SU-DHL-6 (cell line): Measurements from ENCODE around the gene TPST1.

Experiments used
- EZH2phosphoT487 ChIP-seq: fragments of 200-600 bp; sonication (generic), shearing (Covaris generic); conservative IDR thresholded peaks from 2 replicates; pipeline ENCODE4 v1.6.1; 2018; ENCODE audit warnings: mild to moderate bottlenecking, antibody characterized with exemption, low read length, moderate library complexity, mixed read lengths
- TF ChIP-seq, protein P1 (sequence below): fragments of 200-600 bp; sonication (generic); IDR thresholded peaks from one replicate; pipeline ENCODE4 v1.5.1; 2017; ENCODE audit warnings: antibody characterized with exemption, mild to moderate bottlenecking, low read length, moderate library complexity; ENCODE audit not compliant: insufficient read depth, poor library complexity, severe bottlenecking

DNA sequence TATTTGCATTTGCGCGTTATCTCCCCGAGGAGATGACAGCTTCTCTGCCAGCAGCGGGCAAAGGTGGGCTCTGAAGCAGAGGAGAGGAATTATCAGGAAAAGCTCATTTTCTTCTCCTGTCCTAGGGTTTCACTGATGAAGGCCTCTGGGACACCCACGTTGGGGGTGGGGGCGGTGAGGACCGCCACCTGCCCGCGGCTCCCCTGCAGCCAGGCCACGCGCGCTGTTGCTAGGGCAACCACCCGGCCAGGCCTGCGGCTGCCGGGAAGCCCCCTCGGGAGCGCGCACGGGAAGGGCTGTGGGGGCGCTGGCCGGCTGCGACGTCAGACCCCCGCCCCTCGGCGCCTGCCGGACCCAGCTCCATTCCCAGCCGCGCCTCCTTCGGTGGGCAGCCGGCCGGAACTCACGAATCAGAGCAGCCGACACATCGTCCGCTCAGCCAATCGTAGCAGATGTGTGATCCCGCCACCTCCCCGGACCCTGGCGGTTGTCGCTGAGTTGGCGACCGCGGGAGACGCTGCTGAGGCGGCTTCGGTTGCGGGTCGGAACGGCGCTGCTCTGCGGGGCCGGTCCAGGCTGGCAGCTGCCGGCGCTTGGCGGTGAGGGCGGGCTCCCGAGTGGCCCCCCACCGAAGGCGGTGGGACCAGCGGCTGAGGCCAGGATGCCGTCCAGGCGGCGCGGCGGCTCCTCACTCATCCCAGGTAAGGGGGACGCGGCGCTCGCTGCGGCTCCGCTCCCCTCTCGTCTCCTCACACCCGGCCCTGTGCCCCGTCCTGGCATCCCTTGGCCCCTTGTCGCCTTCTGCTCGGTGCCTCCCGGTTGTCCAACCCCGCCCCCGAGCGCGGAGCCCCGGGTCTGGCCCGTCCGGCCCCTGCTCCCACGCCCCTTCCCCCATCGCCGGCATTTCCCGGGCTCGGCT lies at the start of gene TPST1:
- TF ChIP-seq, protein P1, sequence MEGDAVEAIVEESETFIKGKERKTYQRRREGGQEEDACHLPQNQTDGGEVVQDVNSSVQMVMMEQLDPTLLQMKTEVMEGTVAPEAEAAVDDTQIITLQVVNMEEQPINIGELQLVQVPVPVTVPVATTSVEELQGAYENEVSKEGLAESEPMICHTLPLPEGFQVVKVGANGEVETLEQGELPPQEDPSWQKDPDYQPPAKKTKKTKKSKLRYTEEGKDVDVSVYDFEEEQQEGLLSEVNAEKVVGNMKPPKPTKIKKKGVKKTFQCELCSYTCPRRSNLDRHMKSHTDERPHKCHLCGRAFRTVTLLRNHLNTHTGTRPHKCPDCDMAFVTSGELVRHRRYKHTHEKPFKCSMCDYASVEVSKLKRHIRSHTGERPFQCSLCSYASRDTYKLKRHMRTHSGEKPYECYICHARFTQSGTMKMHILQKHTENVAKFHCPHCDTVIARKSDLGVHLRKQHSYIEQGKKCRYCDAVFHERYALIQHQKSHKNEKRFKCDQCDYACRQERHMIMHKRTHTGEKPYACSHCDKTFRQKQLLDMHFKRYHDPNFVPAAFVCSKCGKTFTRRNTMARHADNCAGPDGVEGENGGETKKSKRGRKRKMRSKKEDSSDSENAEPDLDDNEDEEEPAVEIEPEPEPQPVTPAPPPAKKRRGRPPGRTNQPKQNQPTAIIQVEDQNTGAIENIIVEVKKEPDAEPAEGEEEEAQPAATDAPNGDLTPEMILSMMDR, result peak; percentile 27
- 0 out of 2 replicates have a peak, but pooled peaks have one; percentile 91 for TF ChIP-seq EZH2phosphoT487
